ENCODE data around the gene FGF8. TPM values are rescaled to one million over a fixed set of nuclear protein-coding genes. Genes with fewer than 3 reads are reported as not detected.

FGF8 gene
- total and polyA plus RNA-seq, 2 of the 8 experiments (the other 6 are each of a cell fraction or from before 2014, with no cell fraction given) = 1.1 to 3.9 TPM

DNA sequence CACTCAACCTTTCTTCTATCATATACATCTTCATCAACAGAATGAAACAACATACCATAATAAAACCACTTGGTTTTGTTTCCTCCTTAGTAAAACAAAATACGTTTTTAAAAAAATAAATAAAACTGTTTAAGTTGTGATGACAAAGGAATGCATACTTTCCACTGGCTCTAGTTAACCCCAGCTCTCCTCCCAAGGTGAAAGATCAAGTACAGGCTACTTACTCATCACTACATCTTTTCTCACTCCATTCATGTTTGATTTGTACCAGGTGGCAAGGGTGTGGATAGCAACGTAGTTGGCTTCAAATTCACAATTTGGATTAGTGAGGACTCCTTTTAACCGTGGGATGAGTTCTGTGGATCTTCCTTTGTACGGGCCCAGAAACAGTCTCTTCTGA lies 27.6 kb upstream of the FGF8 start (continued):
- no peak for TF ChIP-seq RAD21 (IDR thresholded peaks at IDR 0.05 in 1 of 2, conservative IDR thresholded peaks at IDR 0.05 in 1 of 2; ENCODE audit: low read depth in 2 of 2, low read length in 2 of 2)
- no peak for TF ChIP-seq SUZ12 (IDR thresholded peaks at IDR 0.05; ENCODE audit: low read length)

All from H1 (cell line).